ENCODE data around the gene NDUFA8. TPM values are rescaled to one million over a fixed set of nuclear protein-coding genes. Genes with fewer than 3 reads are reported as not detected.

NDUFA8 gene
- polyA plus RNA-seq, 3 donors, result 44.4 to 99.1 (median 76.9) TPM

DNA sequence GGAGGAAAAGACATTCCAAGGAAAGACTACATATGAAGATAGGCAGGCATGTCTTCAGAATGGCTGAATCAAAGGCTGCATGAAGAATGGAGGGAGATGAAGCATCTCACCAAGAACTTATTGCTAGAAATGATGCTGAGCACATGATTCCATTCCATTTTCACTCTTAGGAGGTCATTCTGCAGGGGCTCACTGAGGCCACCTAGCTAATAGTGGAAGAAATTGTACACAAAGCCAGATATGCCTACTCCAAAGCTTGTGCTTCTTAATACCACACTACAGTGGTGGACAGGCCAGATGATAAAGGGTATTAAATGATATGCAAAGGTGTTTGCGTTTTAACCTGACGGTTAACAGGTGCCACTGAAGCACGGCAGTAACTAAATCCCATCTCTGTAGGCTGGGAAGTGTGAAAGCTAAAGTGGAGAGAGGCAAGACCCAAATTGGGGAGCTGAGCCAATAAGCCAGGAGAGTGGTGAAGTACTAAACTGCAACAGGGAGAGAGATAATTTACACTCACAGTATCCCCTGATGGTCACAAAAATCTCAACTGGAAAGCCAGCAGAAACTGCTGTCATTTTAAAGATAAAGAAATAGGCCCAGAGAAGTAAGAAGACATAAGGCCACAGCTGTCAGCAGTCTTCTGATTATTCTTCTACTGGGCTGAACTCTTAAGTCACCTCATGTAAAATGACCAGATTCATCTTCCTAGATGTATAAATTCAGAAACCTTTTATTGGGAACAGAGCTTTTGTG is 14.6 kb downstream of the NDUFA8 start:
- 66 to 88% (median 85%) methylated on average over 3 of the region's 3 CpGs for WGBS, 3 donors
- no peak overlapping the region for H3K27ac ChIP-seq (ENCODE audit: low read depth, low read length)

DNA sequence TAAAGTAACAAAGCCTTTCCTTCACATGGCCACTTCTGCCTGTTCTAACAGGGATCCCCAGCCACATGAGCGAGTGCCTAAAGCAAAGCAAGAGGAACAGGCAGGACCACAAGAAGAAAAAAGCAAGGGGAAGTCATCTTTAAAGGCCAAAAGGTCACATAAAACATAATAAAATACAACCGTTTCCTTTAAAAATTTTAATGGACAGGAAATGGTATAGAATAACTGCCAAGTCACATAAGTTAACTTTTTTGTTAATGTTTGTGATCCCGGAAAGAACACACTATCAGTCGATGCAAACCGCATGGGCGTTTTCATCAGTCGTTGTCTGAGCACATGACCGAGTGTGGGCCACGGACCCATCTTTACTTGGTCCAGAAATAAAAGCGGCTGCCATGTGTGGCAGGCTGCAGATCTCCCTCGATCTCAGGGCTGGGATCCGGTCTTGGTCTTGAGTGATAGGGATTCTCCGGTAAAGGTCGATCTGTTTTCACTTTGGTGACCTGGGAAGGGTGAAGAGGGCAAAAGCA is 15.6 kb downstream of the NDUFA8 start:
- H3K27ac ChIP-seq (ENCODE audit: low read depth, low read length), result no peak overlapping the region
- 63 to 84% (median 65%) methylated on average over 14 of the region's 14 CpGs for WGBS, 3 donors

GRCh38 chr9:122143296-122143695 is 16.3 kb downstream of the NDUFA8 start:
- WGBS, 3 donors, result 53 to 86% (median 76%) methylated on average over 1 of the region's 1 CpG
- no peak overlapping the region for H3K27ac ChIP-seq (ENCODE audit: low read depth, low read length)

DNA sequence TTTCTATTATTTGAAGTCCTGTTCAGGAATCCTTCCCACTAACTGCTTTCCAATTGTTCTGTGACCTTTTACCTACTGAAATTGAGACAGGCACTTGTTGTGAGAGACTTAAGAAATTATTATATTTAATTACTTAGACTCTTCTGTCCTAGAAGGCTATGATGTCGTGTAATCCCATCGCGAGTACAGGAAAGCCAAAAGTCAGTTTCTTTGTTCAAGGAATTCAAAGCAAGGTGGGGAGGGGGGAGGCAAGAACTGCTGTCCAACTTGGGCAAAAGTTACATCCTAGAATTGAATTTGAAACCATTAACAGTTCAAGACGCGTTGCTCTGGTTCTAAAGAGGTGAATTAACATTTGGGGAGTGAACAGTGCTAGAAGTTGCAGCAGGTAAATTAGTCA is 17.9 kb downstream of the NDUFA8 start:
- 75 to 79% (median 75%) methylated on average over 5 of the region's 5 CpGs for WGBS, 3 donors
- no peak overlapping the region for H3K27ac ChIP-seq (ENCODE audit: low read depth, low read length)

DNA sequence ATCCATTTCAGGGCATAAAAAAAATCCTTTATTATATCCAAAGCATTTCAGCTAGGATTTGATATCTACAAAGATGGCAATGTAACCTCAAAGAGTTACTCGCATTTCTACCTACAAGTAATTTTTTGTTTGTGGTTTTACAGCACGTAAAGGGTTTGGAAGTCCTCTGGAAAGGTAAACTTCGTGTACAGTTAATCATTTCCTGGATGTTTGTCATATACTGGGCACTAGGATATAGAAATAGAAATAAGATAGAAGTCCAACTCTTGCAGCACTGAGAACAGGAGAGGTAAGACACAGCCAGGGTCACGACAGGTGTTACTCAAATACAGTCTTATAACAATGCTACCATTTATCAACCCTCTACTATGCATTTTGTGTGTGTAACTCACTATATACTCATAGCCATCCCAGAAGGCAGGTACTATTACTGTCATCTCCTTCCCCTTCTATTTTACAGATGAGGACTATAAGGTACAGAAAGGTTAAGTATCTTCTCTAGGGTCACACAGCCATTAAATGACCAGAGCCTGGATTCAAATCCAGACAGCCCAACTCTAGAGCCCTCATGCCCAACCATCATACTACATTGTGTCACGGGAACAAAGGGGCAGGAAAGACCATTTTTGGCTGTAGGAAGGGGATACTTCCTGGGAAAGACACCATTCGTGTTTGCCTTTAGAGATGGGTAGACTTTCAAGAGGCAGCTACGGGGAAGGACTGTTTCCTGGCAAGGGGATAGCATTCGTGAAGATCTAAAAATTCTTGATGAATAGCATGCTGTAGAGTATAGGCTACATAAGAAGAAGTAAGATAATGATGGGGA is 19.0 kb downstream of the NDUFA8 start:
- whole genome bisulfite sequencing, 3 donors, result 58 to 78% (median 77%) methylated on average over 8 of the region's 8 CpGs
- no peak overlapping the region for H3K27ac ChIP-seq (ENCODE audit: low read depth, low read length)

DNA sequence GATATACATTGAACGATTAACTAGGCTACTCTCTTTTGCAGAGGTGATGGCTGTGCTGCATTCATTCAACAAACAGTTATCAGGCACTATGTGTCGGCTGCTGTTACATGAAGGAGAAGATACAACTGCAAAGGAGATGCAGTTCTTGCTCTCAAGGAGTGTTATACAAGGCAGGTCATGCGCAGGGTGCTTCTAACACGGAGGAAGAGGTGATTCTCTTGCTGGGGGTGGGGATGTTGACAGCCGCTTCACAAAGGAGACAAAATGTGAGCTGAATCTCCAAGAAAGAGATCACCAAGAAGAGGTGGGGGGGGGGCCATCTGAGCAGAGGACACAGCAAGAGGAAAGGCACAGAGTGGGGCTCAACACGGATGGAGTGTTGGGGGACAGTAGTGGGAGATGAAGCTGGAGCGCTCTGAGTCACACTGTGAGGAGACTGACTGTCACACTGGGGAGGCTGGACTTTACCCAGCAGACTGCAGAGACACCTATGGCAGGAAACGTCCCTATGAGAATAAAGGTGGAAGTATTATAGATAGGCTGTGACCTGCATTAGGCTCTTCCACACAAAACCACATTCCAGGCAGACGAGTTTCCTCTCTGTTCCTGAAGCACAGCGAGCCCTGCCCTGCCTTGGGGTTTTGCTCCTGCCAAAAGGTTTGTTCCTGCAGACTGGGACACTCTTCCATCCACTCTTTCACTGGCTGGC is 20.9 kb downstream of the NDUFA8 start:
- no peak overlapping the region for H3K27ac ChIP-seq (ENCODE audit: low read depth, low read length)
- WGBS, 3 donors, result 76 to 79% (median 77%) methylated on average over 10 of the region's 10 CpGs

- no peak overlapping the region for H3K27ac ChIP-seq (ENCODE audit: low read depth, low read length)
- 84 to 92% (median 87%) methylated on average over 7 of the region's 7 CpGs for WGBS, 3 donors
Measured at GRCh38 chr9:122135529-122135859, 24.1 kb downstream of the NDUFA8 start.

GRCh38 chr9:122134822-122135528 is 24.6 kb downstream of the NDUFA8 start:
- WGBS, 3 donors, result 40 to 64% (median 58%) methylated on average over 12 of the region's 12 CpGs
- H3K27ac ChIP-seq (ENCODE audit: low read depth, low read length), result no peak overlapping the region

- H3K27ac ChIP-seq (ENCODE audit: low read depth, low read length), result no peak overlapping the region
- WGBS, 3 donors, result 60 to 73% (median 67%) methylated on average over 17 of the region's 17 CpGs
Measured at GRCh38 chr9:122133984-122134535, 25.5 kb downstream of the NDUFA8 start.

DNA sequence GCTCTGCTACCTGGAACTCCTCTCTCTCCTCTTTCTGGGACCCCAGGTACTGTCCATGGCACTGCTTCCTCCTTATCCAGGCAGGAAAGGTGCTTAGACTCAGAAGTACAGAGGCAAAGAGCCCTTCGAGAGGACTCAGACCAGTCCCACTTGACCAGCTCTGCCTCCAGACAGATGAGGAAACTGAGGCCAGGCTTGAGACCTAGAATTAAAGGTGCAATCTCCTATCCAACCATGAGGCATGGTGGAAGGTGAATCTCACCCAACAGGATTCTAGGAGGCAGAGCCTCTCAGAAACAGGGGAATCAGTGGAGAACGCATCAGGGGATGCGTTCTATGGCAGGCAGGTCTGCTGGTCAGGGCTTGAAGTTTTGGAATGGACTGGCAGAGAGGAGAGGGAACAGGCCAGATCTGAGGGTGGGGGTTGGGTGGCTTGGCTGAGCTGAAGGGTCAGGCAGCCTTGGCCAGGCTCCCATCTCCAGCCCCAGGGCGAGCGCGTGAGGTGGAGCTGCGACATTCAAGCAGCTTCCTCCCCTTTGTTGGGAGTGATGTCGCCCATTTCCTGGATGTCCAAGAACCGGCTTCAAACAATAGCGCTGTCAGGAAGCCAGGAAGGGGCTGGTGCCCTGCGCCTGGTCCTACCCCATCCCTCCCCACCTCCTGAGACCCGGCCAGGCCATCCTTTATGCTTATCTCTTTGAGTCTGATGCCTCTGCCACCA is 26.2 kb downstream of the NDUFA8 start:
- 65 to 73% (median 69%) methylated on average over 12 of the region's 12 CpGs for WGBS, 3 donors
- H3K27ac ChIP-seq (ENCODE audit: low read depth, low read length), result no peak overlapping the region

GRCh38 chr9:122132539-122132938 is 27.0 kb downstream of the NDUFA8 start:
- WGBS, 3 donors, result 88 to 93% (median 91%) methylated on average over 4 of the region's 4 CpGs
- H3K27ac ChIP-seq (ENCODE audit: low read depth, low read length), result no peak overlapping the region

DNA sequence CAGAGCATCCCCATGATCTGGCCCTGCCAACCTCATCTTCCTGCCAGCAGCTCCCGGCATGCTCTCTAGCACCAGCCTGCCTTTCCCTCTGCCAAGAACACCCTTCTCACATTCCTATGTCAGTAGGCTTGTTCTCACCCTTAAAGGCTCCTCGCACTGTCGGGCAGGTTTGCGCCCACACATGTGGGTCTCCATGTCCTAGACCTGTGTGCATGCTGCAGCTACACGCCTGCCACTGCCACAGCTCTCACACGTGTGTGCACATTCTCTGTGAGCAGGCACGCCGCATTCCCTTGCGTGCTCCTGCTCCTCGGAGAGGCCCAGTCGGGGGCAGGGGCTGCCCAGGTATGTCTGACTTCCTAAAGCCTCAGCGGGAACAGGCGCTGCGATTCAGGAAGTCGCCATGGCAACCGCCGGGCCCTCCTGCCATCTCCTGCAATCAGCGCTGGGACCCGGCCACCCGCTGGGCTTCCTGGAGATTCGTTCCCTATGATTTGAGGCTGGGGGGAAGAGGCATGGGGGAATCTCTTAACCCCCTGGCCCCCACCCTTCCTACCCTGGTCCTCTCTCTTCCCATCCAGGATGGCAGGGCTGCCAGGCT is 28.1 kb downstream of the NDUFA8 start:
- no peak overlapping the region for H3K27ac ChIP-seq (ENCODE audit: low read depth, low read length)

GRCh38 chr9:122130837-122131236 is 28.7 kb downstream of the NDUFA8 start:
- WGBS, 3 donors, result 76 to 87% (median 81%) methylated on average over 4 of the region's 4 CpGs
- no peak overlapping the region for H3K27ac ChIP-seq (ENCODE audit: low read depth, low read length)

More for the DNA sequence above, 28.1 kb downstream of the NDUFA8 start:
- 27 to 36% (median 32%) methylated on average over 21 of the region's 21 CpGs for WGBS, 3 donors

- WGBS, 3 donors, result 88 to 90% (median 89%) methylated on average over 2 of the region's 2 CpGs
- no peak overlapping the region for H3K27ac ChIP-seq (ENCODE audit: low read depth, low read length)
Measured at GRCh38 chr9:122129969-122130368, 29.6 kb downstream of the NDUFA8 start.

- 77 to 91% (median 85%) methylated on average over 7 of the region's 7 CpGs for WGBS, 3 donors
- H3K27ac ChIP-seq (ENCODE audit: low read depth, low read length), result no peak overlapping the region
Measured at GRCh38 chr9:122128969-122129343, 30.6 kb downstream of the NDUFA8 start.

DNA sequence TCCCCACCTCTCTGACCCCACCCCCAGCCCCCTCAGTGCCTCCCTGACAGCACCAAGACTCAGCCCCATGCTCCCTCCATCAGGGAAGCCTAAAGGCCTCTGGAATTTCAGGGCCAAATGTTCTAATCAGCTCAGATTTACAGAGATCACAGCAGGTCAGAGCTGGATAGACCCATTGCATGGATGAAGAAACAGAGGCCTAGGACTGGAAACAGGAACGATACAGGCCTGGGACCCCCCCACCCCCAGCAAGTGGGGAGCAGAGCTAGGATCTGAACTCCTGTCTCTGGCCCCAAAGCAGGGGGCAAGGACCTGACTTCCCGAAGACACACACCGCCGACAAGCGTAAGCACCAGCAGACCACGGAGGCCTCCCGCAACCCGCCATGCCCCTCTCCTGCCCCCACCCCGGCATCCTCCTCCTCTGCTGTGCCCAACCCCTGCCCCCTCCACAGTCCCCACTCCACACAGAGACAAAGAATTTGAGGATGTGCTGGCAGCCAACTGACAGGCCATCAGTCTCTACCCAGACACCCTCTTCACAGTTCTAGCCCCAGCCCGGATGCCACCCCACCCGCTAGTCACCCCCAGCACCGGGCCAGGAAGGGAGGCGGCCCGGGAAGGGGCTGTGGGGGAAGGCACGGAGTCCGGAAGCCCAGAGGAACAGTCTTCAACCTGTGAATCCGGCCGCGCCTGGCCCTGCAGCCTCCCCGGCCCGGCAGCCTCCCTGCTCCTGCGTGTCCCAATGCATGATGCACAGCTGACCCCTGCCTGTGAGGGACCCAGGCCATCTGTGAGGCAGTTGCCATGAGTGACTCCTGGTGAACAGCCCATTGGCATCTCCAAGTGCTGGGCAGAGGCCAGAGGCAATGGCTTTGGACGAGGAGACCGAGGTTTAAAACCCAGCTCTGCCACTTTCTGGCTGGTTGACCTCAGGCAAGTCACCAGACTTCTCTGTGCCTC is 31.3 kb downstream of the NDUFA8 start:
- H3K27ac ChIP-seq (ENCODE audit: low read depth, low read length), result no peak overlapping the region

More for the DNA sequence above, 31.3 kb downstream of the NDUFA8 start:
- WGBS, 3 donors, result 57 to 85% (median 67%) methylated on average over 17 to 24 of the region's 24 CpGs
